ENCODE measurements around the gene COPG2.
A peak's percentile ranks its signal among the peaks of the same experiment; 100 is the strongest.

Gene COPG2

DNA sequence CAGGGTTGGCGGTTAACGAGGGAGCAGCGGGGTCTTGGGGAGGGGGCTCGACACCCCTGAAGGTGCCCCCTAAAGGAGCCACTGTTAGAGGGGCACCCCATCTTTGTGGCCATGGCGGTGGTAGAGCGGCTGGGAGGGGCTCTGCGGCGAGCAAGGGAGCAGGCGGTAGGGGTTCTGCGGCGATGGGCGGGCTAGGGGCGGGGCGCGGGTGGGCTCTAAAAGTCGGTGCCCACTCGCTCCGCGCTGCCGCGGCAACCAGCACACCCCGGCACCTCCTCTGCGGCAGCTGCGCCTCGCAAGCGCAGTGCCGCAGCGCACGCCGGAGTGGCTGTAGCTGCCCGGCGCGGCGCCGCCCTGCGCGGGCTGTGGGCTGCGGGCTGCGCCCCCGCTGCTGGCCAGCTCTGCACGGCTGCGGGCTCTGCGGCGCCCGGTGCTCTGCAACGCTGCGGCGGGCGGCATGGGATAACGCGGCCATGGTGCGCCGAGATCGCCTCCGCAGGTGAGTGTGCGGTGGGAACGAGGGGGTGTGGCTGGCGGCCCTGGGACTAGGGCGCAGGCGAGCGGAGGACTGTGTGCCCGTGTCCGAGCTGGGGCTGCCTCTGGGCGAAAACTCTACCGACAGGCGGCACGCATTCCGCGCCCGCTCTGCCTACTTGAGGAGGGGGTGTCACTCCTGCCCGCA lies 176.6 kb downstream of the COPG2 start, which contains the start of gene MEST:
TSS of gene MEST (plus strand) at position 245 of the 682 bp plus-strand sequence. CDS start at position 474, 229 bp downstream.
- Histone ChIP-seq H3K36me3 (no peaks in the 10 kb centered on the region), H3K4me1 (peaks cover 0 to 34% (median 9%) of the 10 kb centered on the region in 4 donors), H3K9me3 (no peaks in the 10 kb centered on the region), H3K27me3 (no peaks in the 10 kb centered on the region), H3K27ac (peak within 1 kb of the TSS in 1 of 2 donors; percentile 33), H3K4me3 (peak within 1 kb of the TSS; percentile 46 to 54)
- TF ChIP-seq, protein P1, sequence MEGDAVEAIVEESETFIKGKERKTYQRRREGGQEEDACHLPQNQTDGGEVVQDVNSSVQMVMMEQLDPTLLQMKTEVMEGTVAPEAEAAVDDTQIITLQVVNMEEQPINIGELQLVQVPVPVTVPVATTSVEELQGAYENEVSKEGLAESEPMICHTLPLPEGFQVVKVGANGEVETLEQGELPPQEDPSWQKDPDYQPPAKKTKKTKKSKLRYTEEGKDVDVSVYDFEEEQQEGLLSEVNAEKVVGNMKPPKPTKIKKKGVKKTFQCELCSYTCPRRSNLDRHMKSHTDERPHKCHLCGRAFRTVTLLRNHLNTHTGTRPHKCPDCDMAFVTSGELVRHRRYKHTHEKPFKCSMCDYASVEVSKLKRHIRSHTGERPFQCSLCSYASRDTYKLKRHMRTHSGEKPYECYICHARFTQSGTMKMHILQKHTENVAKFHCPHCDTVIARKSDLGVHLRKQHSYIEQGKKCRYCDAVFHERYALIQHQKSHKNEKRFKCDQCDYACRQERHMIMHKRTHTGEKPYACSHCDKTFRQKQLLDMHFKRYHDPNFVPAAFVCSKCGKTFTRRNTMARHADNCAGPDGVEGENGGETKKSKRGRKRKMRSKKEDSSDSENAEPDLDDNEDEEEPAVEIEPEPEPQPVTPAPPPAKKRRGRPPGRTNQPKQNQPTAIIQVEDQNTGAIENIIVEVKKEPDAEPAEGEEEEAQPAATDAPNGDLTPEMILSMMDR (IDR thresholded peaks at IDR 0.05): no peak
- intact Hi-C loops (cut with DNase I; ENCODE audit: low total_unique reads): no loop called here
- no peak for DNase-seq

DNA sequence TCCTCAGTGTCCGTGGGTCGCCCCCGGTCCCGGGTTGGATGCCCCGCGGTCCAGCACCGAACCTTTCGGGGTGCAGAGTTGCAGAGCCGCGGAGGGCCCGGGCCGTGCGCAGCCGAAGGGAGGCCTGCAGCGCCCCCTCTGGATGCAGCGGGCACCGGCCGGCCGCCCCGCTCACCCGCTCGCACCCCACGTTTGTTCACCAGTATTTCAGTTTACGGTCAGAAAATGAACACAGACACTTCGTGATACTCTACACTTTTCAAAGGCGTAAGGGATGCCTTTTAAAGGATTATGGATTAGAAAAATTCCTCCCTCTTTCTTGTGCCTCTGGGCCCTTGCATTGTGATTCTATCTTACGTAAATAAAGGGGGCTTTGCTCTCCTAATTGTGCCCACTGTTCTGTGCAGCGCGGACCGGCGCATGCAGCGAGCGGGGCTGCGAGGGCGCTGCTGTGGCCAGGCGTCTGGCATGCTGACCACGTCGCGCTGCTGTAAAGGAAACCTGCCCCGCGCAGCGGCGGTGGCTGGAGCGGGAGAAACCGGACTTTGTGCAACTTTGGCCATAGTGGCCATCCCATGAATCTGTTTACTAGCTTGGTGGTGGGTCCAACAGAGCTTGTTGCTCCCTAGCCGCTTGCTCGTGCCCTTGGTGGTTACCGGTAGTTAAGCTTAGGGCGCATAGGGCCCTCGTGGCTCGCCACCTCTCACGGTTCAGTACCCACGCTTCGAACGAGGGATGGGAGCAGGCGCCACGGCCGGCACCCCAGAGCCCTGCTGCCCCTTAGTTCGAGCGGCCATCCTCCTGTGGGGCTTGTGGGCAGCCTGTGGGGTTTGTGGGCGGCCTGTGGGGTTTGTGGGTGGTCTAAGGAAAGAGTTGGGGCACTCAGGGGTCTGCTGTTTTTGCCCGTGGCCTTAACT lies 177.4 kb downstream of the COPG2 start:
- Histone ChIP-seq H3K4me1 (peaks cover 0 to 42% (median 17%) of the 10 kb centered on the region in 4 donors), H3K36me3 (no peaks in the 10 kb centered on the region), H3K9me3 (no peaks in the 10 kb centered on the region), H3K27ac (peak overlapping the region in 1 of 2 donors; percentile 33), H3K4me3 (peak overlapping the region; percentile 46 to 54), H3K27me3 (peaks cover 0 to 4% of the 10 kb centered on the region in 2 donors)
- TF ChIP-seq, protein P1 (IDR thresholded peaks at IDR 0.05): peak; percentile 52 to 53
- no peak for DNase-seq
- intact Hi-C loops (cut with DNase I; ENCODE audit: low total_unique reads): no loop called here

DNA sequence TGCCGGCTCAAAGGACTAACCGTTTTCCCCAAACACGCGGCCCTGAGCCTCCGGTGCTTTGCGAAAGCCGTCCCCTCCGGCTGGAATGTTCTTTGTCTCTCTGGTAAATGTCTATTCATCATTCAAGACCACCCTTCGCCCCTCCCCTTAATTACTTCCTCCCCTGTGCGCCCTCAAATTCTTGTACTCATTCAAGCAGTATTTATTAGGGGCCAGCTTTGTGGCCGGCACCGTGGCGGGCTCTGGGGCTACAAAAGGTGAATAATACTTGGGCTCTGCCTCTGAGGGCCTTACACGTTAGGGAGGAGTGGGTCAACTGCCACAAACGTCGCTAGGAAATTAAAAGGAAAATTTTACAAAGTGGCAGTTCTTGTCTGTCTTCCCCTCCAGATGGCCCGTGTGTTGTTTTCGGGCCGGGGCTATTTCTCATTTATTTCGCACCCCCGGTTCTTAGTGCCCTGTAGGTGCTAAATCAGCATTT lies 178.2 kb downstream of the COPG2 start:
- Histone ChIP-seq H3K27ac (no peak overlapping the region), H3K4me3 (peak overlapping the region; percentile 46 to 54), H3K9me3 (no peaks in the 10 kb centered on the region), H3K4me1 (peaks cover 0 to 44% (median 17%) of the 10 kb centered on the region in 4 donors), H3K27me3 (peaks cover 0 to 6% of the 10 kb centered on the region in 2 donors), H3K36me3 (no peaks in the 10 kb centered on the region)
- intact Hi-C loops (cut with DNase I; ENCODE audit: low total_unique reads): no loop called here
- TF ChIP-seq, protein P1 (IDR thresholded peaks at IDR 0.05): no peak
- DNase-seq: no peak

DNA sequence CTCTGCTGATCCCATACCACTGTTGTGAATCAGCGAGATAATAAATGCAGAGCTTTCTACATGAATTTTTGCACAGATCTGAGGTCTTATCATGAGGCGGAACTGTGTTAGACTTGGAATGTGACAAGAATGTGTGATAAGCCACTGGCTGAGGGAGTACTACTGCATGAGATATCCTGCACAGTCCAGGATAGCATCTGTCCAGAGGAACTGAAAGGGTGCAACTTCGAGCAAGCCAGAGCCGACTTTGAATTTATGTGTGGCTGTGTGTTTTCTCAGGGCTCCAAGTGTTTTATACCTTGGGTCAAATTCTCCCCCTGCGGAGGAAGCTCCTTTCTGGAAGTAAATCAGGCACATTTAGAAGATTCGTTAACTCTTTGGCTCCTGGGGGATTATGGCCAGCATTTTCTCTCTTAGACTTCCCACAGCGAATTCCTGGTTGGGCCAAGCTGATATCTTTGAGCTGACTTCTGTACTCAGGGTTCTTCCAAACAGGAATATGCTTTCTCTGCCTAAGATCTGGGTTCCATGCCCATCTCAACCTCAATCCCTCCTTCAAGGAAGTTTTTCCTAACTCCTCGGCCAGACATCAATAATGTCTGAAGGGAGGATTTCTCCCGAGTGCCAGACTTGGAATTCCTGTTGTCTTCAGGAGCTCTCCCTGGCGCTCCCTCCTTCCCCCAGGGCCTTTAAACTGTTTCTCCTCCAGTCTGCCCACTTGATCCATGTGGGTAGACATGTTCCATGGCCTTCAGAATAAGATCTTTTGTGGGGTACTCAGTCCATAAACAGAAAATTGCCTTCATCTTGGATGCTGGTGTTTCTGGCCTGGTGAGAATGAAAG lies 179.2 kb downstream of the COPG2 start:
- Histone ChIP-seq H3K27me3 (peaks cover 0 to 6% of the 10 kb centered on the region in 2 donors), H3K27ac (peak overlapping the region in 1 of 2 donors; percentile 13), H3K4me1 (peaks cover 0 to 41% (median 17%) of the 10 kb centered on the region in 4 donors), H3K36me3 (no peaks in the 10 kb centered on the region), H3K4me3 (no peak overlapping the region), H3K9me3 (no peaks in the 10 kb centered on the region)
- no peak for DNase-seq
- intact Hi-C loops (cut with DNase I; ENCODE audit: low total_unique reads): loop anchor here (5.0 kb wide), 1 partner anchor 212 kb away; no protein-coding TSS in a partner anchor
- TF ChIP-seq, protein P1 (IDR thresholded peaks at IDR 0.05): no peak

All from tibial artery (tissue), 4 donors.